Neuronal stem cell (in vitro differentiated cells): Measurements from ENCODE around the gene TSPAN9.

Experiments
- DNase-seq: peaks from one replicate; pipeline ENCODE4 v3.0.0-alpha.2; 2013; ENCODE audit warnings: low spot score
- H2AFZ ChIP-seq: one replicate; pipeline ENCODE4 v1.6.1; 2013; ENCODE audit warnings: mild to moderate bottlenecking, low read length, inconsistent platforms
- H2AK5ac ChIP-seq: 2 replicates; pipeline ENCODE4 v1.6.1; 2013; ENCODE audit warnings: low read depth, mild to moderate bottlenecking, inconsistent platforms, low read length, moderate library complexity, mixed read lengths
- H2BK120ac ChIP-seq: 2 replicates; pipeline ENCODE4 v1.6.1; 2013; ENCODE audit warnings: low read depth, mild to moderate bottlenecking, inconsistent platforms, low read length, moderate library complexity, mixed read lengths
- H2BK12ac ChIP-seq: one replicate; pipeline ENCODE4 v1.6.1; 2013; ENCODE audit warnings: low read length, inconsistent platforms
- H2BK15ac ChIP-seq: 2 replicates; pipeline ENCODE4 v1.6.1; 2013; ENCODE audit warnings: mild to moderate bottlenecking, low read length, inconsistent platforms, mixed read lengths
- H2BK5ac ChIP-seq: one replicate; pipeline ENCODE4 v1.6.1; 2013; ENCODE audit warnings: inconsistent platforms, mild to moderate bottlenecking, low read length, moderate library complexity
- H3K14ac ChIP-seq: one replicate; pipeline ENCODE4 v1.6.1; 2013; ENCODE audit warnings: low read length, inconsistent platforms
- H3K18ac ChIP-seq: 2 replicates; pipeline ENCODE4 v1.6.1; 2013; ENCODE audit warnings: low read length, inconsistent platforms
- H3K23ac ChIP-seq: 2 replicates; pipeline ENCODE4 v1.6.1; 2013; ENCODE audit warnings: low read depth, mild to moderate bottlenecking, mixed read lengths, low read length, inconsistent platforms; ENCODE audit not compliant: poor library complexity
- H3K27ac ChIP-seq: replicated peaks from 3 replicates; pipeline ENCODE4 v1.5.1; 2013; ENCODE audit warnings: low read length, inconsistent platforms
- H3K27me3 ChIP-seq, 3 experiments: 2 replicates each; pipeline ENCODE4 v1.6.1; 2013; ENCODE audit warnings: low read length in 3 of 3, mild to moderate bottlenecking in 2 of 3, inconsistent platforms in 1 of 3, low read depth in 1 of 3, mixed read lengths in 1 of 3, moderate library complexity in 1 of 3; ENCODE audit not compliant: control insufficient read depth in 3 of 3, insufficient read depth in 3 of 3
- H3K36me3 ChIP-seq, 2 donors: replicated peaks in 1 of 2; 2 replicates each; pipeline ENCODE4 v1.6.1; 2013; ENCODE audit warnings: low read length in 2 of 2; ENCODE audit not compliant: control insufficient read depth in 2 of 2, insufficient read depth in 2 of 2
- H3K4ac ChIP-seq: 2 replicates; pipeline ENCODE4 v1.6.1; 2013; ENCODE audit warnings: inconsistent platforms, mild to moderate bottlenecking, low read length, moderate library complexity
- H3K4me1 ChIP-seq, 2 donors: 1 replicate in 1 of 2; 2 replicates in 1 of 2; pipeline ENCODE4 v1.6.1; 2013; ENCODE audit warnings: low read length in 2 of 2, low read depth in 1 of 2; ENCODE audit not compliant: control insufficient read depth in 2 of 2, insufficient read depth in 1 of 2
- H3K4me2 ChIP-seq: one replicate; pipeline ENCODE4 v1.6.1; 2013; ENCODE audit warnings: mild to moderate bottlenecking, low read length, inconsistent platforms; ENCODE audit not compliant: insufficient read depth, poor library complexity, severe bottlenecking
- H3K4me3 ChIP-seq, 2 donors: 2 replicates each; pipeline ENCODE4 v1.5.1; 2013; ENCODE audit warnings: low read length in 2 of 2, mild to moderate bottlenecking in 2 of 2, inconsistent platforms in 1 of 2, moderate library complexity in 1 of 2
- H3K79me1 ChIP-seq: one replicate; pipeline ENCODE4 v1.6.1; 2013; ENCODE audit warnings: low read depth, mild to moderate bottlenecking, inconsistent platforms, low read length, moderate library complexity
- H3K9ac ChIP-seq: one replicate; pipeline ENCODE4 v1.6.1; 2013; ENCODE audit warnings: mild to moderate bottlenecking, low read depth, low read length, inconsistent platforms; ENCODE audit not compliant: poor library complexity
- H3K9me3 ChIP-seq, 2 donors: replicated peaks in 1 of 2; 2 replicates each; pipeline versions ENCODE3 to v1.6.1; 2013; ENCODE audit warnings: low read length in 2 of 2, mild to moderate bottlenecking in 2 of 2, inconsistent platforms in 1 of 2, low read depth in 1 of 2, mixed read lengths in 1 of 2, moderate library complexity in 1 of 2; ENCODE audit not compliant: control insufficient read depth in 2 of 2, insufficient read depth in 1 of 2
- H4K8ac ChIP-seq: one replicate; pipeline ENCODE4 v1.6.1; 2013; ENCODE audit warnings: low read depth, mild to moderate bottlenecking, inconsistent platforms, low read length, moderate library complexity
- H4K91ac ChIP-seq: one replicate; pipeline ENCODE4 v1.6.1; 2013; ENCODE audit warnings: low read length, low read depth, mild to moderate bottlenecking, inconsistent platforms; ENCODE audit not compliant: poor library complexity
- WGBS, 2 donors: extraction: QIAGEN DNeasy Blood & Tissue Kit; methylation state at CpG; one replicate each; pipeline ENCODE4 v1.1.7; 2013; ENCODE audit warnings: missing lambda C conversion rate in 2 of 2, mixed read lengths in 1 of 2; ENCODE audit not compliant: insufficient read length in 2 of 2, insufficient replicate concordance in 1 of 2; ENCODE audit errors: extremely low coverage in 2 of 2; 5-methylcytosine and 5-hydroxymethylcytosine counted together

The TSPAN9 gene

GRCh38 chr12:3103806-3104205, 26.6 kb downstream of the TSPAN9 start:
- no CpG with 5 or more reads among the region's 7 CpGs for WGBS, 2 donors
- Histone ChIP-seq H3K27me3 (no peaks in the 10 kb centered on the region), H4K8ac (no peak overlapping the region), H3K4ac (no peak overlapping the region), H3K4me2 (no peak overlapping the region), H3K4me1 (peaks cover 15 to 27% of the 10 kb centered on the region in 2 donors), H3K36me3 (no peaks in the 10 kb centered on the region), H3K14ac (no peak overlapping the region), H3K27ac (no peak overlapping the region), H2AFZ (no peak overlapping the region), H2BK120ac (no peak overlapping the region), H2BK15ac (no peak overlapping the region), H3K9me3 (peaks cover 0 to 4% of the 10 kb centered on the region in 2 donors), H3K9ac (no peak overlapping the region), H4K91ac (no peak overlapping the region), H2AK5ac (no peak overlapping the region), H3K23ac (no peak overlapping the region), H3K4me3 (no peak overlapping the region), H2BK12ac (no peak overlapping the region), H3K79me1 (peaks cover 4% of the 10 kb centered on the region), H3K18ac (no peak overlapping the region), H2BK5ac (no peak overlapping the region)
- DNase-seq: no peak

GRCh38 chr12:3105690-3106479, 28.7 kb downstream of the TSPAN9 start:
- no CpG with 5 or more reads among the region's 29 CpGs for WGBS, 2 donors
- no peak overlapping the region for H2BK120ac ChIP-seq
- peak overlapping the region; percentile 59 for H2AK5ac ChIP-seq
- peak overlapping the region; percentile 89 for H3K18ac ChIP-seq
- peak overlapping the region; percentile 79 for H3K9ac ChIP-seq
- H4K91ac ChIP-seq: no peak overlapping the region
- H3K9me3 ChIP-seq: no peaks in the 10 kb centered on the region
- H3K36me3 ChIP-seq: no peaks in the 10 kb centered on the region
- DNase-seq: no peak
- no peak overlapping the region for H2BK5ac ChIP-seq
- no peak overlapping the region for H2AFZ ChIP-seq
- peaks cover 15 to 27% of the 10 kb centered on the region in 2 donors for H3K4me1 ChIP-seq
- peak overlapping the region; percentile 28 for H3K14ac ChIP-seq
- no peaks in the 10 kb centered on the region for H3K27me3 ChIP-seq
- H2BK12ac ChIP-seq: peak overlapping the region; percentile 8
- peak overlapping the region in 1 of 2 donors; percentile 11 for H3K4me3 ChIP-seq
- H3K4me2 ChIP-seq: no peak overlapping the region
- peak overlapping the region; percentile 87 for H3K23ac ChIP-seq
- peaks cover 5% of the 10 kb centered on the region for H3K79me1 ChIP-seq
- peak overlapping the region; percentile 19 for H2BK15ac ChIP-seq
- H3K27ac ChIP-seq: peak overlapping the region; percentile 65
- peak overlapping the region; percentile 5 for H4K8ac ChIP-seq
- no peak overlapping the region for H3K4ac ChIP-seq

GRCh38 chr12:3106579-3106978, 29.4 kb downstream of the TSPAN9 start:
- Histone ChIP-seq H4K8ac (no peak overlapping the region), H3K9ac (no peak overlapping the region), H2BK15ac (no peak overlapping the region), H3K4me2 (no peak overlapping the region), H3K27me3 (no peaks in the 10 kb centered on the region), H3K27ac (no peak overlapping the region), H3K14ac (no peak overlapping the region), H2BK5ac (no peak overlapping the region), H3K4me3 (no peak overlapping the region), H3K9me3 (no peaks in the 10 kb centered on the region), H3K18ac (peak overlapping the region; percentile 20), H2AK5ac (no peak overlapping the region), H4K91ac (no peak overlapping the region), H3K36me3 (no peaks in the 10 kb centered on the region), H3K4me1 (peaks cover 15 to 26% of the 10 kb centered on the region in 2 donors), H2AFZ (no peak overlapping the region), H3K4ac (no peak overlapping the region), H2BK12ac (no peak overlapping the region), H2BK120ac (no peak overlapping the region), H3K79me1 (peaks cover 5% of the 10 kb centered on the region), H3K23ac (no peak overlapping the region)
- WGBS, 2 donors: no CpG with 5 or more reads among the region's 7 CpGs
- no peak for DNase-seq

- H3K27ac ChIP-seq: no peak overlapping the region
- DNase-seq: no peak
- H3K4me1 ChIP-seq: peaks cover 15 to 23% of the 10 kb centered on the region in 2 donors
- H3K36me3 ChIP-seq: no peaks in the 10 kb centered on the region
- H4K91ac ChIP-seq: no peak overlapping the region
- no peak overlapping the region for H3K14ac ChIP-seq
- H4K8ac ChIP-seq: no peak overlapping the region
- H2BK12ac ChIP-seq: no peak overlapping the region
- H3K4ac ChIP-seq: no peak overlapping the region
- H2BK15ac ChIP-seq: no peak overlapping the region
- H3K18ac ChIP-seq: peak overlapping the region; percentile 20
- no peak overlapping the region for H3K23ac ChIP-seq
- H2AK5ac ChIP-seq: no peak overlapping the region
- no peak overlapping the region for H2BK120ac ChIP-seq
- no CpG with 5 or more reads among the region's 14 CpGs for WGBS, 2 donors
- no peak overlapping the region for H3K4me3 ChIP-seq
- H3K9ac ChIP-seq: no peak overlapping the region
- no peaks in the 10 kb centered on the region for H3K27me3 ChIP-seq
- no peaks in the 10 kb centered on the region for H3K9me3 ChIP-seq
- H3K4me2 ChIP-seq: no peak overlapping the region
- H3K79me1 ChIP-seq: peaks cover 5% of the 10 kb centered on the region
- no peak overlapping the region for H2AFZ ChIP-seq
- H2BK5ac ChIP-seq: no peak overlapping the region
Observed at GRCh38 chr12:3107071-3107583, 29.9 kb downstream of the TSPAN9 start.
